ENCODE data around the gene ME2.
"Not testable (repeated sequence)": the region's sequence is repeated elsewhere in the genome, so short reads cannot be mapped to it uniquely, and the experiment has no call there.

The ME2 gene

DNA sequence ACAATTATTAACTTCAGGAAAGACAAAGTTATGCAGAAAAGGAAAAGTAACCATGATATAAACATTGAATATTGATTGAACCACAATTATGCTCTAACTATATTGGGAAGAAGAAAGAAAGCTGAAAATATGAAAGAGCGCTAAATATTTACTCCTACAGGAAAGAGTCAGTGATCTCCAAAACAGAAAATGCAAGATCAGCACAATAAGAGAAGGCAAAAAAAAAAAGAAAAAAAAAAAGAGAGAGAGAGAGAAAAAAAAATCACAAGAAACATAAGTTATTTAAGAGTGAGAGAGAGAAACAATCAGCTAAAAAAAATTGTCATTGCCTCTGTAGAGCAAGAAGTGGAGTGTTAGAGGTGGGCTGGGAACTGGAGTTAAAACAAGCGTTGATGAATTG is 60.0 kb downstream of the ME2 start:
- Histone ChIP-seq H3K9ac (ENCODE audit: low read length) (no peak overlapping the region), H3K27me3 (ENCODE audit: low read depth, low read length) (no peaks in the 10 kb centered on the region), H3K4me1 (ENCODE audit: low read length) (no peaks in the 10 kb centered on the region), H3K36me3 (replicated peaks; ENCODE audit: low read depth, low read length) (peaks cover 14% of the 10 kb centered on the region), H3K4me3 (ENCODE audit: low read length) (no peak overlapping the region), H2AFZ (ENCODE audit: low read depth, low read length) (no peak overlapping the region), H3K9me3 (ENCODE audit: insufficient read depth, low read length) (no peaks in the 10 kb centered on the region), H4K20me1 (ENCODE audit: insufficient read depth, low read length) (no peaks in the 10 kb centered on the region), H3K4me2 (ENCODE audit: low read length) (no peak overlapping the region), H3K79me2 (ENCODE audit: low read length) (no peaks in the 10 kb centered on the region), H3K27ac (ENCODE audit: low read length) (no peak overlapping the region)
- no peak for TF ChIP-seq EZH2phosphoT487 (IDR thresholded peaks at IDR 0.05; ENCODE audit: low read depth)
- TF ChIP-seq, protein P1, sequence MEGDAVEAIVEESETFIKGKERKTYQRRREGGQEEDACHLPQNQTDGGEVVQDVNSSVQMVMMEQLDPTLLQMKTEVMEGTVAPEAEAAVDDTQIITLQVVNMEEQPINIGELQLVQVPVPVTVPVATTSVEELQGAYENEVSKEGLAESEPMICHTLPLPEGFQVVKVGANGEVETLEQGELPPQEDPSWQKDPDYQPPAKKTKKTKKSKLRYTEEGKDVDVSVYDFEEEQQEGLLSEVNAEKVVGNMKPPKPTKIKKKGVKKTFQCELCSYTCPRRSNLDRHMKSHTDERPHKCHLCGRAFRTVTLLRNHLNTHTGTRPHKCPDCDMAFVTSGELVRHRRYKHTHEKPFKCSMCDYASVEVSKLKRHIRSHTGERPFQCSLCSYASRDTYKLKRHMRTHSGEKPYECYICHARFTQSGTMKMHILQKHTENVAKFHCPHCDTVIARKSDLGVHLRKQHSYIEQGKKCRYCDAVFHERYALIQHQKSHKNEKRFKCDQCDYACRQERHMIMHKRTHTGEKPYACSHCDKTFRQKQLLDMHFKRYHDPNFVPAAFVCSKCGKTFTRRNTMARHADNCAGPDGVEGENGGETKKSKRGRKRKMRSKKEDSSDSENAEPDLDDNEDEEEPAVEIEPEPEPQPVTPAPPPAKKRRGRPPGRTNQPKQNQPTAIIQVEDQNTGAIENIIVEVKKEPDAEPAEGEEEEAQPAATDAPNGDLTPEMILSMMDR (IDR thresholded peaks at IDR 0.05; ENCODE audit: low read depth, low read length) = no peak

GRCh38 chr18:50944245-50944932 is 65.5 kb downstream of the ME2 start:
- Histone ChIP-seq H3K4me1 (ENCODE audit: low read length) (no peaks in the 10 kb centered on the region), H3K9ac (ENCODE audit: low read length) (no peak overlapping the region), H3K79me2 (ENCODE audit: low read length) (no peaks in the 10 kb centered on the region), H2AFZ (ENCODE audit: low read depth, low read length) (no peak overlapping the region), H3K27me3 (ENCODE audit: low read depth, low read length) (no peaks in the 10 kb centered on the region), H3K4me2 (ENCODE audit: low read length) (no peak overlapping the region), H3K4me3 (ENCODE audit: low read length) (no peak overlapping the region), H3K36me3 (replicated peaks; ENCODE audit: low read depth, low read length) (peaks cover 23% of the 10 kb centered on the region), H3K27ac (ENCODE audit: low read length) (no peak overlapping the region), H3K9me3 (ENCODE audit: insufficient read depth, low read length) (no peaks in the 10 kb centered on the region), H4K20me1 (ENCODE audit: insufficient read depth, low read length) (no peaks in the 10 kb centered on the region)
- TF ChIP-seq, protein P1 (IDR thresholded peaks at IDR 0.05; ENCODE audit: low read depth, low read length) = no peak
- TF ChIP-seq EZH2phosphoT487 (IDR thresholded peaks at IDR 0.05; ENCODE audit: low read depth) = no peak

- H3K9me3 ChIP-seq (ENCODE audit: insufficient read depth, low read length); H3K4me1 ChIP-seq (ENCODE audit: low read length); H3K4me2 ChIP-seq (ENCODE audit: low read length); H2AFZ ChIP-seq (ENCODE audit: low read depth, low read length); H3K79me2 ChIP-seq (ENCODE audit: low read length); H3K27ac ChIP-seq (ENCODE audit: low read length); H3K9ac ChIP-seq (ENCODE audit: low read length); H4K20me1 ChIP-seq (ENCODE audit: insufficient read depth, low read length); H3K27me3 ChIP-seq (ENCODE audit: low read depth, low read length); H3K4me3 ChIP-seq (ENCODE audit: low read length): not testable (repeated sequence)
- H3K36me3 ChIP-seq (replicated peaks; ENCODE audit: low read depth, low read length) = peaks cover 14% of the 10 kb centered on the region
Observed at GRCh38 chr18:50945918-50946317, 67.0 kb downstream of the ME2 start.

DNA sequence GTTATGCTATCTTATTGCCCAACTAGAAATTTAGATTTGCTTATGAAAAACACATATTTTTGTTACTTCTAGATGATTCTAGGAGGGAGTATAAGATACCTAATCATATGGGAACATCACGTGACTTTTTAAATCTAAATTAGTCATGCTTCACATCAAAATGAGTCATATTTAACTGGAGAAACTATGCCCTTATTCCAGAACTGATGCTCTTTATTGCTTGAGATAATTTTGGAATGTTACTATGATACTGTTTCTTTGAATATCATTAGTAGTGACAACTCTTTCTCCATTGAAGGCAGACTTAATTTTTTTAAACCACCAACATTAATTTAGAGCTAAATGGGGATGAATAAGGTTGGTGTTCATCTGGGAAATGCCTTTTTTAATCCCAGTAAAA is 69.0 kb downstream of the ME2 start:
- H3K36me3 ChIP-seq (replicated peaks; ENCODE audit: low read depth, low read length) = peaks cover 14% of the 10 kb centered on the region
- H4K20me1 ChIP-seq (ENCODE audit: insufficient read depth, low read length) = no peaks in the 10 kb centered on the region
- no peak overlapping the region for H3K4me3 ChIP-seq (ENCODE audit: low read length)
- no peak for TF ChIP-seq EZH2phosphoT487 (IDR thresholded peaks at IDR 0.05; ENCODE audit: low read depth)
- TF ChIP-seq, protein P1 (IDR thresholded peaks at IDR 0.05; ENCODE audit: low read depth, low read length) = no peak
- no peak overlapping the region for H3K9ac ChIP-seq (ENCODE audit: low read length)
- H3K27ac ChIP-seq (ENCODE audit: low read length) = no peak overlapping the region
- H3K79me2 ChIP-seq (ENCODE audit: low read length) = no peaks in the 10 kb centered on the region
- H3K4me2 ChIP-seq (ENCODE audit: low read length) = no peak overlapping the region
- no peaks in the 10 kb centered on the region for H3K27me3 ChIP-seq (ENCODE audit: low read depth, low read length)
- H3K4me1 ChIP-seq (ENCODE audit: low read length) = no peaks in the 10 kb centered on the region
- no peak overlapping the region for H2AFZ ChIP-seq (ENCODE audit: low read depth, low read length)
- no peaks in the 10 kb centered on the region for H3K9me3 ChIP-seq (ENCODE audit: insufficient read depth, low read length)

All from OCI-LY3 (cell line).